Ureter (tissue), 1 donor: ENCODE data around the gene SLC14A1. TPM values are rescaled to one million over a fixed set of nuclear protein-coding genes. Genes with fewer than 3 reads are reported as not detected.

Experiments
- DNase-seq: peaks from one replicate; pipeline ENCODE4 v3.0.0-alpha.2; 2020; ENCODE audit warnings: low spot score
- total RNA-seq: library from RNA; stranded (reverse); gene quantifications from one replicate; pipeline ENCODE4 v1.2.4, GENCODE V29; 2023
- donor health status: DM: yes; HTN: yes; CAD: no.

The SLC14A1 gene
- total RNA-seq, 1 donor from 2014 or later, result 136 TPM

- no peak for DNase-seq
These were observed 77.5 kb downstream of the SLC14A1 start for GRCh38 chr18:45801416-45802004.

Other genes with a start within 250 kb of the SLC14A1 start
- gene SLC14A2, start 108.7 kb upstream of the SLC14A1 start, total RNA-seq, result not detected
- gene SIGLEC15, start 101.5 kb downstream of the SLC14A1 start, total RNA-seq, result 8.4 TPM
- gene EPG5, start 243.1 kb downstream of the SLC14A1 start, total RNA-seq, result 35.8 TPM